ENCODE measurements around the gene CHODL. TPM values are rescaled to one million over a fixed set of nuclear protein-coding genes. Genes with fewer than 3 reads are reported as not detected.
A peak's percentile ranks its signal among the peaks of the same experiment; 100 is the strongest.

The CHODL gene
- total RNA-seq, 6 experiments from 2014 or later, result 0.11 TPM; not detected in 5

GRCh38 chr21:18222346-18222745 is 22.3 kb upstream of the CHODL start:
- TF ChIP-seq CTCF (IDR thresholded peaks at IDR 0.05) (no peak), POLR2A (IDR thresholded peaks at IDR 0.05) (no peak)
- no peak overlapping the region for H3K4me3 ChIP-seq
- H3K4me1 ChIP-seq, result no peaks in the 10 kb centered on the region
- intact Hi-C loops (cut with DNase I), result no loop called here
- no peak overlapping the region for H3K27ac ChIP-seq
- WGBS (ENCODE audit: insufficient coverage, low coverage, low lambda C conversion rate, missing lambda C conversion rate), result no CpG with 5 or more reads among the region's 1 CpG
- no peak for DNase-seq
- H3K27me3 ChIP-seq, result no peaks in the 10 kb centered on the region
- peaks cover 0 to 7% (median 0%) of the 10 kb centered on the region in 4 donors for H3K9me3 ChIP-seq
- no peaks in the 10 kb centered on the region for H3K36me3 ChIP-seq
- ATAC-seq, result no peak

- H3K36me3 ChIP-seq, result no peaks in the 10 kb centered on the region
- DNase-seq, result no peak
- no peaks in the 10 kb centered on the region for H3K27me3 ChIP-seq
- 67% methylated on average over 5 of the region's 5 CpGs for WGBS (ENCODE audit: insufficient coverage, low coverage, low lambda C conversion rate, missing lambda C conversion rate)
- no peak for ATAC-seq
- intact Hi-C loops (cut with DNase I), result no loop called here
- no peaks in the 10 kb centered on the region for H3K4me1 ChIP-seq
- TF ChIP-seq CTCF (IDR thresholded peaks at IDR 0.05) (no peak), POLR2A (IDR thresholded peaks at IDR 0.05) (no peak)
- no peaks in the 10 kb centered on the region for H3K9me3 ChIP-seq
- no peak overlapping the region for H3K4me3 ChIP-seq
- no peak overlapping the region for H3K27ac ChIP-seq
These were observed 16.4 kb upstream of the CHODL start for GRCh38 chr21:18228060-18228739.

- no peak overlapping the region for H3K27ac ChIP-seq
- no peak for TF ChIP-seq CTCF (IDR thresholded peaks at IDR 0.05)
- no peak for TF ChIP-seq POLR2A (IDR thresholded peaks at IDR 0.05)
- no peaks in the 10 kb centered on the region for H3K36me3 ChIP-seq
- ATAC-seq, result no peak
- H3K4me1 ChIP-seq, result no peaks in the 10 kb centered on the region
- no peaks in the 10 kb centered on the region for H3K9me3 ChIP-seq
- intact Hi-C loops (cut with DNase I), result no loop called here
- H3K27me3 ChIP-seq, result no peaks in the 10 kb centered on the region
- WGBS (ENCODE audit: insufficient coverage, low coverage, low lambda C conversion rate, missing lambda C conversion rate), result 36% methylated on average over 1 of the region's 1 CpG
- no peak for DNase-seq
- H3K4me3 ChIP-seq, result no peak overlapping the region
These were observed 9.1 kb upstream of the CHODL start for GRCh38 chr21:18235545-18235944.

- TF ChIP-seq CTCF (IDR thresholded peaks at IDR 0.05), result no peak
- TF ChIP-seq POLR2A (IDR thresholded peaks at IDR 0.05), result no peak
- H3K27ac ChIP-seq, result no peak overlapping the region
These were observed 883 bp downstream of the CHODL start for GRCh38 chr21:18245464-18245967.

More at GRCh38 chr21:18245464-18245967, 883 bp downstream of the CHODL start:
- DNase-seq, result peak in 1 of 3 donors; percentile 46
- H3K36me3 ChIP-seq, result no peaks in the 10 kb centered on the region
- H3K4me1 ChIP-seq, result peaks cover 0 to 6% (median 0%) of the 10 kb centered on the region in 4 donors
- no peaks in the 10 kb centered on the region for H3K9me3 ChIP-seq
- WGBS (ENCODE audit: insufficient coverage, low coverage, low lambda C conversion rate, missing lambda C conversion rate), result 4% methylated on average over 5 of the region's 22 CpGs
- ATAC-seq, result peak; percentile 12 to 56 (median 28)
- H3K4me3 ChIP-seq, result peak overlapping the region in 1 of 3 donors; percentile 21
- no peaks in the 10 kb centered on the region for H3K27me3 ChIP-seq
- intact Hi-C loops (cut with DNase I), result no loop called here
